Measurements from ENCODE around the gene PTP4A2.
"Not testable (repeated sequence)": the region's sequence is repeated elsewhere in the genome, so short reads cannot be mapped to it uniquely, and the experiment has no call there.

The PTP4A2 gene

DNA sequence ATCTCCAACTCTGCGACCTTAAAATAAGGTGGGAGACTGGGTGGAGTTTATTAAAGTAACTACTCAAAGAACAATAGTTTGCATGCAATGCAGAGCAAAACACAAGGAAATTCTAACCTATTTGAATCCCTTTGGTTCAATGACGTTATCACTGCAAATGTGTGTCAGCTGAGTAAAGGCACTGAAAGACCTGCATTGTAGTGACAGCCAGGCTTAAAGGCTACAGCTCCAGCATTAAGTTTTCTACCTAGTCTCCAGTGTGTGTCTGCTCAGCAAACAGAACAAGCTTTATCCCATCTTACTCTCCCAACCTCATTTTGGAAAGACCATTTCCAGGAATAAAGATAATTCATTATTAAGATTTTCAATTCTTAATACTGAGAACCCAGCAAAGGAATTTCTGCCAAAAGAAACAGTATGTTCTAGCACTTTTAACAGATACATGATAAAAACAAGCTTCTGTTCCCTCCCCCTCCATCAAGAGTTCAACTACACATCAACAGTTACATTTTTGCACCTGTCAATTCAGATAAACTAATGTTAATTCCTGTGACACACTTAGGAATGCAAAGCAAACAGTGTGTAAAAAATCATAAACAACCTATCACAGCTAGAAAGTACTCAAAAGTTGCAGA lies 14.2 kb downstream of the PTP4A2 start:
- DNase-seq: no peak

DNA sequence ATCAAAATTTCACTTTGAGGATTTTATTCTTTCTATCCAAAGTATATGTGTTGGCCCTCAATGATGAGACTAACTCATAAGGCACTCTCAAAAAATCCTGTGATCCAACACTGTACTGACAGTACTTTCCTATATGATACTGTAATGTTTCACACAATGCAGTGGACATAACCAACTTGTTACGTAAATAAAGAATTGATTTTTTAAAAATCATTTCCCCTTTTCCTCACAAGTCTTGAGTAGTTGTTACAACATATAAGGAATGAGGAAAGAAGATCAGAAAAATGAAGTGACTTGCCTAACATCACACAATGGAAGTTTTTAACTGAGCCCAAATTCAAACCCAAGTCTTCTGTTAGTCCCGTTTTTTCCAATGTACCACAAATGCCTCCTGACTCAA lies 17.2 kb downstream of the PTP4A2 start:
- DNase-seq: peak; percentile 96

DNA sequence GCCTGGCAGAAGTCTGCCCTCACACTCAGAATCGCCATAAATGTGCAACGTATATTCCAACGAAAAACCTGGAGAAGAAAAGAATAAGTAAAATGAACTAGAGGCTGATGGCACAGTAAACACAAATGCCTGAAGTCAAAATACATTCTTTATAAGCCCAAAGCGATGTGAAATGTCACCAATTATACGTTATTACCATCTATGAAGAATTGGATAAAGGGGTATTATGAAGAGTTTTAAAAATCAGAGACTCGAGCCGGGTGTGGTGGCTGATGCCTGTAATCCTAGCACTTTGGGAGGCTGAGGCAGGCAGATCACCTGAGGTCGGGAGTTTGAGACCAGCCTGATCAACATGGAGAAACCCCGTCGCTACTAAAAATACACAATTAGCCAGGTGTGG lies 18.6 kb downstream of the PTP4A2 start:
- no peak for DNase-seq

DNA sequence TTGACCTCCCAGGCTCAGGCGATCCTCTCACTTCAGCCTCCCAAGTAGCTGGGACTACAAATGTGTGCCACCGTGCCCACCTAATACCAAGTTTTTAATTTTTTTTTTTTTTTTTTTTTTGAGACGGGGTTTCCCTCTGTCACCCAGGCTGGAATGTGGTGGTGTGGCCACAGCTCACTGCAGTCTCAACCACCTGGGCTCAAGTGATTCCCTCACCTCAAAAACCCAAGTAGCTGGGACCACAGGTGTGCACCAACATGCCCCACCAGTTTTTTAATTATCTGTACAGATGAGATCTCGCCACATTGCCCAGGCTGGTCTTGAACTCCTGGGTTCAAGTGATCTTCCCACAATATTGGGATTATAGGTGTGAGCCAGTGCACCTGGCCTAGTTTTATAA lies 22.7 kb downstream of the PTP4A2 start:
- no peak for DNase-seq

DNA sequence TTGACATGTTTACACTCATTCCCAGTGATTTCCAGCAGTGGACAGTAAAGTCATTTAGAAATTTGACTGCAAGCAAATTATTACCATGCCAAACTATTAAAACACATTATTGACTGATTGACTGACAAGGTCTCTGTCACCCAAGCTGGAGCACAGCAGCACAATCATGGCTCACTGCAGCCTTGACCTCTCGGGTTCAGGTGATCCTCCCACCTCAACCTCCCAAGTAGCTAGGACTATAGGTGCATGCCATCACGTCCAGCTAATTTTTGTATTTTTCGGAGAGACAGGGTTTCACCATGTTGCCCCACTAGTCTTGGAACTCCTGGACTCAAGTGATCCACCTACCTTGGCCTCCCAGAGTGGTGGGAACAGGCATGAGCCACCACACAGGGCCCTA lies 24.2 kb downstream of the PTP4A2 start:
- no peak for DNase-seq

DNA sequence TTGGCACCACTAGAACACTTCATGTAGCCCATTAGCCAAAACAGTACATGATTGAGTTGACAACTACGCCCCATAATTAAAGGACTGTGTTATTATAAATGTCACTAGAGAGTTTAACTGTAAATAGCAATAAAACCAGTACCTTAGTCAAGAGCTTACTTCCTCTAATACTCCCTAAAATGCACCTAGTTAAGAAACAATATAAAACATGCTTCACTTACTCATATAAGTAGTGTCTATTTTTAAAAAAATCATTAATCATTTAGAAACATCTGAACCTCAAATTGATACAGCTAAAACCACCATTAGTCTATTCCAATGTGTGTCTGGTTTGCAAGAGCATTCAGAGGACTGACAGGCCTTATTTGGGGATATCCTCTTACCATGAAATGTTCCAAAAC lies 25.3 kb downstream of the PTP4A2 start:
- DNase-seq: peak; percentile 22

DNA sequence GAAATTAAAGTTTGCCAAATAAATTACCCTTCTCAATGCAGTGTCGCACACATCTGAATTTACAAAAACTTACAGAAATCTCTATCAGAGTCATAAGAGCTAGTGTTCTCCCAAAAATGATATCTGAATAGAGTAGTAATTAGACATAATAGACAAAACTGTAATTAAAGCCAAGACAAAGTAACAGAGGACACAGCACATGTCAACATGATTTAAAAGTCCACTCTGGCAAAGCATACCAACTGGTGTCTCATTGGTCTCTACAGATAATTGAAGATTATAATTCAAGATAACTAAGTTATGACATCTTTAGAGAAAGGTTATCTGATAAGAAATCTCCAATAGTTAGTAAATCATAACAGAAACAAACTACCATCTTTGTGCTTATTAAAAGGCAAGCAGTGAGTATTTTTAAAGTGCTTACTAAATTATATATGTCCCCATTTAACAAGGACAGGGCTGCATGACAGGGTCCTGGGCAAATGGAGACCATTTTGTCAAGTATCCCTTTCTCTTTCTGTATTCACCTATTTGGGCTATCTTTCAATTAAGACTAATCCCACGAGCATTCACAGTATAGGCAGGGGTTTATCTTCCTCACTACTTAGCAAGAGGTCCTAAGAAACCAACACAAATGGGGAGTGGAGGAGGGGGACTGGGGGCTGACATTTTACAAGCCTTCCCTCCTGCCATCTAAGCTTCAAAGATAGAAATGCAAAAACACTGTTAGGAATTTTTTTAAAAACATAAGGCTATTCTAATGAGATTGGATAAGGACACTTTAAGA lies 26.0 kb downstream of the PTP4A2 start:
- no peak for DNase-seq

DNA sequence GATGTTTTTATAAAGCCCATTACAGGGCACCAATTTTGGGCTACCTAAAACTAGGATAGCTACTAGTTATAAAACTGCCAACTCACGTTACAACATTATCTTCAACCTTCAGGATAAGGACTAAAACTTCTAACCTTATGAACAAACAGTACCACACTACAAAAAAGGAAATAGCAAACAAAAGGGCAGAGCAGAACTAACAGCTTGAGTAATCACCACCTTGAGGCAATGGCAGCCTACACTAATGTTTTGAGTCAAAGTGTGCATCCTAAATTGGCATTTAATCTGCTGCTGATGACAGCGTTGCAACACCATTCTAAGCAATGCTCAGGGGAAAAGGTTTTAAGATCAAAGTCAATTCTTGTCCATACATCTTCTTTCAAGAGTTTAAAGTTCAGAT lies 27.2 kb downstream of the PTP4A2 start:
- peak; percentile 76 for DNase-seq

DNA sequence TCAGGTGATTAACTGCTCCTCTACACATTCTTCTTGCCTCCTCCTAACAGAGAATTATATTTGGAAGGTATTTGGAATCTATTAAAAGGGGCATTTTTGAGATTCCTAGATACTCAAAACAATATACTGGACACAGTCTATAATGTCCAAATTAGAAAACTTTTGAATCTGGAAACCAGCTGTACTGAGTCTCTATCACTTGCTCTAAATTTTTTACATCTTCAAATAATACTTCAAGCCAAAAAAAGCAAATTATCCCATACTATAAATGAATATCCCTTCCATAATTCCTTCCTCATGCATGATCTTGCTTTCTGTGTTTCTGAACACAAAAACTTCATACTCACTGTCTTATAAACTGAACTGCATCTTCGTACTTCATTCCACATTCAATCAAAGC lies 28.5 kb downstream of the PTP4A2 start:
- no peak for DNase-seq

DNA sequence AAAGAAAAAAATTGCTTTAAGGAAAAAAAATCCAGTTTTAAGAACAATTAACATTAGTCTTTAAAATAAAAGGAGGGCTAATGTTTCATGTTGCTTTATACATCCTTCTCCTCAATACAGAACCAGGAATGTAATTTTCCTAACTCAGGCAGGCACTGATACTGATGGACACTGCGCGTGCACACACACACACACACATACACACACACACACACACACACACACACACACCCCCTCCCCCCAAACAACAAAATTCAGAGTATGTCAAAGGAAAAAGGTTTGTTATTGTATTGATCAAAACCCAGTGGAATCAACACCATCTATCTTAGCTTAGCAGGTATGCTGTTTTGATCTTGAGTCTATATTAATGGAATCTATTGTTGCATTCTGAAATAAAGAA lies 31.6 kb downstream of the PTP4A2 start:
- no peak for DNase-seq

DNA sequence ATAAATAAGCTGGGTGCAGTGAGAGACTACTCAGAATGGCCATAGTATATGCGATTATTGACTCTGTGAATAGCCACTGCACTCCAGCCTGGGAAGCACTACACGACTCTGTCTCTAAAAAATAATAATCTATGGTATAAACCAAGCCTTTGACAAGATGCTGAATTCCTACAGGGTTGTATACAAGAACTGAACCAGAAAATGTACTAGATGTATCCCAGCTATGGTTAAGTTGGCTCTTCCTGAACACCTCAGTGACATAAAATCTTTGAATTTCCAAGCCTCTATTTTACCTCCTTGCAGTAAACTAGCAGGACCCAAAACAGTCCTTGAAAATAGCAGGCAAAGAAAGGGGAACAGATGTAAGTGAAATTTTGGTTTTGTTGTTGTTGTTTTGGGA lies 32.5 kb downstream of the PTP4A2 start:
- no peak for DNase-seq

DNA sequence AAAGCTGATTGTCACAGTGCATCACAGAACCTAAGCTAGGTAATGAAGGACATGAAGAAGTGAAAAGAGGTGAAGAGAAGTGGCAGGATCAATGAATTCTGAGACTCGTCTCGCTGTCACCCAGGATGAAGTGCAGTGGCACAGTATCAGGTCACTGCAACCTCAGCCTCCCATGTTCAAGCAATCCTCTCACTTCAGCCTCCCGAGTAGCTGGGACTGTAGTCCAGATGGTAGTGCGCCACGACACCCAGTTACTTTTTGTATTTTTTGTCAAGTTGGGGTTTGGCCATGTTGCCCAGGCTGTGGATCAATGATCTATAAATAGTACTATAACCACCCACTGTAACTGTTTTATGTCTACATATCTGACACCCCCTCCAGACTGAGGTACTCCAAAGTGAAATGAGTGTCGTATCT lies 33.1 kb downstream of the PTP4A2 start:
- no peak for DNase-seq

DNA sequence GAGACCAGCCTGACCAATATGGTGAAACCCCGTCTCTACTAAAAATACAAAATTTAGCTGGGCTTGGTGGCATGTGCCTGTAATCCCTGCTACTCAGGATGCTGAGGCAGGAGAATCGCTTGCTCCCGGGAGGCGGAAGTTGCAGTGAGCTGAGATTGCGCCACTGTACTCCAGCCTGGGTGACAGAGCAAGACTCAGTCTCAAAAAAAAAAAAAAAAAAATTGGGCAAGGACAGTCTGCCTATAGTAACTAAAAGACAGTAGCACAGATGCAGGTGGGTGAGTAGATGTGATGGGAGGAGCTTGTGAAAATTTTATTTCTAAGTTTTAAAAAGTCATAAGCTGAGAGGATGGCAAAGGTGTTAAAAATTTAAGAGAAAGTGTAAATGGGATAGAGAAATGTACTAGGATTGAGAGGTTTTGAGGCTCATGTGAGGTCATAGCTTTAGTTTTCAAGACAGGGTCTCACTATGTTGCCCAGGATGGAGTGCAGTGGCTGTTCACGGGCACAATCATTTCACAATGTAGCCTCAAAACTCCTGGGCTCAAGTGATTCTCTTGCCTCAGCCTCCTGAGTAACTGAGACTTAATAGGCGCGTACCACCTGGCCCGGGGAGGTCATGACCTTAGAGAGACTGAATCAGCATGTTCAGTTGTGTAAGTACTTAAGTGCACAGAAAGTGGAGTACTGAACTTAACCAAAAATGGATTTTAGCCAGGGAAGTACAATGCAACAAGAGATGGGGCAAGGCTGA lies 33.7 kb downstream of the PTP4A2 start:
- DNase-seq: peak; percentile 65

DNA sequence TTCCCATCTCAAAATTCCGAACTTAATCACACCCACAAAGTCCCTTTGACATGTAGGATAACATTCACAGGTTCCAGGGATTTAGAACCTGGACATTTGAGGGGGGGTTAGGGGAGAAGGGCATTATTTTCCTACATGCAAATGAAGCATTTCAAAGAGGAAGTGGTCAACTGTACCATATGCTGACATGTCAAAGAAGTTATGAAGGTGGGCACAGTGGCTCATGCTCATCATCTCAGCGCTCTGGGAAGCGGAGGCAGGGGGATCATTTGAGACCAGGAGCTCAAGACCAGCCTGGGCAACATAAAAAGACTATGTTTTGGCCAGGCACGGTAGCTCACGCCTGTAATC lies 35.7 kb downstream of the PTP4A2 start:
- no peak for DNase-seq

DNA sequence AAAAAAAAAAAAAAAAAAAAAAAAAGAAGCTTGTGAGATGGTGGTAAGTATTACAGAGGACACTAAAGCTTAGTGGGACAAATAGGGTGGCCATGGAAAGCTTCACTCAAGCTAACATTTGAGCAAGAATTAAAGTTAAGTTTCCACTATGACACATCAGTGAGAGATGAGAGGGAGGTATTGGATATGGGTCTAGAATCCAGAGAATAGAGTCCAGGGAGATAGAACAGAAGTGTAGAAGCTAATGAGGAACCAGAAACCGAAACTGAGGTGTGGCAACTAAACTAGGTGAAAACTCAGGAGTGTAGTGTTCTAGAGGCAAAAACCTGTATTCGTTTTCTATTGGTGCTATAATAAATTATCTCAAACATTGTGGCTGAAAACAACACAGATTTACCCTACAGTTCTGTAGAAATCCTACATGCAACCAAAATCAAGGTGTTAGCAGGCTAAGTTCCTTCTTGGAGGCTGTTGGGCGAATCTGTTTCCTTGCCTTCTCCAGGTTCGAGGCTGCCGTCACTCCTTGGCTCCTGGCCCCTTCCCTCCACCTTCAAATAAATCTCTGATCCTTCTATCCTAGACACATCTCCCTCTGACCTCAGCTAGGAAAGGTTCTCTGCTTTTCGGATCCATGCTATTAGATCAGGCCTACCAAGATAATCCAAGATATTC lies 36.2 kb downstream of the PTP4A2 start:
- no peak for DNase-seq

DNA sequence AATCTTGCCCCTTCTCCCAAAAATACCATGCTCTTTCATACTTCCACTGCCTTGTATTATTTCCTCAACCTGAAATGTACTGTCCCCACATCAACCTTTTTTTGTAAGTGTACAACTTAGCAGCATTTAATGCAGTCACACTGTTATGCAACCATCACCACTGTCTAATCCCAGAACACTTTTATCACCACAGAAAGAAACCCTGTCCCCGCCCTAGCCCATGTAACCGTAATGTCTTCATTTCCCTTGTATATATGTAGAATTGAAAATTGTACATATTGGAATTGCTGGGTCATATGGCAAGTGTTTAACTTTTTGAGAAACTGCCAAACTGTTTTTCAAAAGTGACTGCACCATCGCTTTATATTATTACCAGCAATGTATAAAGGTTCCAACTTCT lies 37.4 kb downstream of the PTP4A2 start:
- no peak for DNase-seq

DNA sequence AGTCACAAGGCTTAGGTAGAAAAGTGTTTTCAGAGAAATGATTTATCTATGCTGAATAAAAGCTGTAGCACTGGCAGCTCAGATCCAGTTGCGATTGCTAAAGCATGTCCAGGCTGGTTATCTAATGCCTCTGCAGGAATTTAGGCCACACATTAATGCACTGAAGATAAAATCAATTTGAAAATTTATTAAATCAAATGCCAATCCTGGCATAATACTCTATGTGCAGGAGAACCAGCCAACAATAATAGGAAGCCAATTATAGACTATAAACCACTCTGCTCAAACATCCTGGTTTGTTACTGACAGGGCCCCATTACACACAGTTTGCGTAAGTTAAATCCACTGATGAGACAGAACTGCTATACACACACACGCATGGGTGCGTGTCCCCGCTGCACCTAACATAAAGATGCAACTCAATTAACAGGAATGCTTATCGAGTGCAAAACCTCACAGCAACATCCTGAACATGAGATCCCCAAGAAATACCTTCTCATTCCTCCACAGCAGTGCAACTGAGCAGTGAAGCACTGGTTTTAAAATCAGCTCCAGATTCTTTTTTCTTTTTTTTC lies 40.6 kb downstream of the PTP4A2 start:
- no peak for DNase-seq

DNA sequence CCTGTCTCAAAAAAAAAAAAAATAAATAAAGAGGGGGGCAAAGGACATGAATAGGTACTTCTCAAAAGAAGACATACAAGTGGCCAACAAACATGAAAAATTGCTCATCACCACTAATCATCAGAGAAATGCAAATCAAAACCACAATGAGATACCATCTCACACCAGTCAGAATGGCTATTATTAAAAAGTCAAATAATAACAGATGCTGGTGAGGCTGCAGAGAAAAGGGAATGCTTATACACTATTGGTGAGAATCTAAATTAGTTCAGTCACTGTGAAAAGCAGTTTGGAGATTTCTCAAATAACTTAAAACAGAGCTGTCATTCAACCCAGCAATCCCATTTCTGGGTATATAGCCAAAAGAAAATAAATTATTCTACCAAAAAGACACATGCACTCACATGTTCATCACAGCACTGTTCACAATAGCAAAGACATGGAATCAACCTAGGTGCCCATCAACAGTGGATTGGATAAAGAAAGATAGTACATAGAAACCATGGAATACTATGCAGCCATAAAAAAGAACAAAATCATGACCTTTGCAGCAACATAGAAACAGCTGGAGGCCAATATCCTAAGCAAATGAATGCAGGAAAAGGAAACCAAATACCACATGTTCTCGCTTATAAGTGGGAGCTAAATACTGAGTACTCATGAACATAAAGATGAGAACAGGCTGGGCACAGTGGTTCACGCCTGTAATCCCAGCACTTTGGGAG lies 42.5 kb downstream of the PTP4A2 start:
- not testable (repeated sequence) for DNase-seq

DNA sequence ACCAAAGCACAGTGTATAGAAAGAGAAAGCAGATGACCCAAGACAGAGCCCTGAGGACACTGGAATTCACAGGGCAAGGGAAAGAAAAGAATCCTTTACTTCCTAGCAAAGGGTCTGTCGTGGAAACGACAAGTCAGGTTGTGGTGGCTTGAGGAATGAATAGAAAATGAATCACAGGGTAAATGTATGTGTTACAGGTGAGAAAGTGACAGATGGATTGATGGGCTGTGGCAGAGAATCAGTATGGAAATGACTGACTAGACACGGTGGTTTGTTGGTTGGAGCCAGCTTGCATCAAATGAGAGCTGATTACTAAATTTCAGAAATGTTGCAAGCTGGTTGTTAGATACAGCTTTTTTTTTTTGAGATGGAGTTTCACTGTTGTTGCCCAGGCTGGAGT lies 46.9 kb downstream of the PTP4A2 start:
- peak; percentile 30 for DNase-seq

DNA sequence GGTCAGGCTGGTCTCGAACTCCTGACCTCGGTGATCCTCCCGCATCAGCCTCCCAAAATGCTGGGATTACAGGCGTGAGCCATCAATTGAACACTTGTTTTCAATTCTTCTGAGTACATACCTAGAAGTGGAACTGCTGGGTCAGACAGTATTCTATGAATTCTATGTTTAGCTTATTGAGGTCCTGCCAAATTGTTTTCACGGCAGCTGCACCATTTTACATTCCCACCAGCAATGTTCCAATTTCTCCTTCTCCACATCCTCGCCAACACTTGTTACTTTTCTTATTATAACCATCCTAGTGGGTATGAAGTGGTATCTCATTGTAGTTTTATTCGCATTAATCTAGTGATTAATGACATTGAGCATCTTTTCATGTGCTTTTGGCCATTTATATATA lies 49.9 kb downstream of the PTP4A2 start:
- no peak for DNase-seq

DNA sequence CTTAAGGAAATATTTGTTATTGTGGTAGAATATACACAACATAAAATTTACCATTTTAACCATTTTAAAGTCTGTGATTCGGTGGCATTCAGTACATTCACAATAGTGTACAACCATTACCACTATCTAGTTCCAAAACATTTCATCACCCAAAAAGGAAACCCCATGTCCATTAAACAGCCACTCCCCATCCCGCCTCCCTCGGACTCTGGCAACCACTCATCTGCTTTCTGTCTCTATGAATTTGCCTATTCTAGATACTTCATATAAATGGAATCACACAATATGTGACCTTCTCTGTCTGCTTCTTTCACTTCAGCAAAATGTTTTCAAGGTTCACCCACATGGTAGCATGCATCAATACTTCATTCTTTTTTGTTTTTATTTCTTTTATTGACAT lies 51.3 kb downstream of the PTP4A2 start:
- peak; percentile 85 for DNase-seq

DNA sequence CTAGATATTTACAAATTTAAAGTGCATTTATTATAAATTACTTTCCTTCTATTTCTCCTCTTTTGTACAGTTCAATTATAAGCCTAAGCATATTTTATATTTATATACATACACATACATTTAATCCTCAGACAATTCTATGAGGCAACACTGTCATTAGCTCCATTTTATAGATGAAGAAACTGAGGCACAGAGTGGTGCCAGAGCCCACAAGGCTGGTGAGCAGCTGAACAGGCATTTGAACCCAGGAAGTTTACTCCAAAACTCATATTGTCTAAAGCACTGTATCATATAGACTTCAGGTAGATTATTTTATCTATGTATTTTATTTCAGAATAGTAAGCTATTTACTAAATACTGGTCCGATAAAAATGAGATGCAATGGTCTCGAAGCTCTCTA lies 52.3 kb downstream of the PTP4A2 start:
- no peak for DNase-seq
